Stimulated activated CD4-positive, alpha-beta T cell treated with anti-CD3 and anti-CD28 coated beads, Interleukin-1b, Interleukin-23, amount 100 ng/mL, for 1 hour (primary cell): ENCODE results near the gene KHSRP.
A peak's percentile ranks its signal among the peaks of the same experiment; 100 is the strongest.
"Not testable (repeated sequence)": the region's sequence is repeated elsewhere in the genome, so short reads cannot be mapped to it uniquely, and the experiment has no call there.

Experiments used
- DNase-seq, 2 donors: peaks; one replicate each; pipeline ENCODE4 v3.0.0-alpha.2; 2020; ENCODE audit warnings: low read depth in 2 of 2

Gene KHSRP

DNA sequence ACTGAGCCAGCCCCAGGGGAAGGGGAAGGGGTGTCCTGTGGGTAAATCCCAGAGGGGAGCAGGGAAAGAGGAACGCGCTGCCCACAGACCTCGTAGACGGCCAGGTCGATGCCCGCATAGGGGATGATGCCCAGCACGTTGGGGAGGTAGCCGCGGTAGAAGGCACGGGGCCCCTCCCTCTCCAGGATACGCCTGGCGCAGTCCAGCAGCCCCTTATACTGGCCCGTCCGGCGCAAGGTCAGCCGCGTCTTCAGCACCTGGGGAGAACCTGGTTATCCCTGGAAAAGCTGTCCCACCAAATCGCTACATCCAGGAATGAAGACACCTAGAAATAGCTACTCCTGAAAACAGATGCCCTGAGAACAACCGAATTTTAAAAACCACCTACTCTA, 27.6 kb upstream of the KHSRP start:
- DNase-seq = no peak

DNA sequence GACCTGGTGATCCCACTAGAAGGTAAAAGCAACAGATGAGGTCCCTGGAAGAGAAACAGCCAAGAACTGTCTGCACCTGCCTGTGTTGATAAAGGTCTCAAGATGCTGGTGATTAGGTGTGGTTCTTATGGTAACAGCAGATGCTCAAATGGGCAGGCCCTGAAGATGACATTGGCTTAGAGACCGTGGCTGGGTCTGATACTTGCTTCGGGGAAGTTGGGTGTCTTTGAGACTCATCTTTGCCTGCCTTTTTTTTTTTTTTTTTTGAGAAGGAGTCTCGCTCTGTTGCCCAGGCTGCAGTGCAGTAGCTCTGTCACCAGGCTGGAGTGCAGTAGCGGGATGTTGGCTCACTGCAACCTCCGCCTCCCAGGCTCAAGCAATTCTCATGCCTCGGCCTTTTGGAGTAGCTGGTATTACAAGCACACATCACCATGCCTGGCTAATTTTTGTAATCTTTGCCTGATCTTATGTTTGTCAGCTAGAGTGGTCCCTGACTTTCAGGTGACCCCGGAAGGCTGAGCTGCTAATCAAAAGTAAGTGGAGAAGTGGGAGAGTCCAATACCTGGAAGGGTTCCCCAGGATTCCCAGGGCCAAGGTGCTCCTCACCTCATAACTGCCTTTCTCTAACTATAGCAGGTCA, 27.1 kb upstream of the KHSRP start:
- no peak for DNase-seq

DNA sequence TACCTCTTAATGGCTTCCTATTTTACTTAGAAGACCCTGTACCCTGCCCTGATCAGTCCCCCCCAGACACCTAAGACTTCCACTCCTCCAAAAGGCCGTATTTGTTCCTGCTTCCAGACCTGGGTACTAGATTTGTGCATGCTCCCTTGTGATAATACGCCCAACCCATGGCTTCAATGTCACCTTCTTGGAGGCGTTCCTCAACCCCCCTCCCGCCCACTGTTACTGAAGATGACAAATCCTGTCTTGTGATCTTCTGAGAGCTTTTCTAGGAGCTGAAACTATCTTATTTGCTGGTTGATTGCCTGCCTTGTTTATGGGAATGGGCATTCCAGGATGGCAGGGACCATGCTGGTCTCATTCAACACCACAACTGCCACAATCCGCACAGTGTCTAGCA, 25.6 kb upstream of the KHSRP start:
- no peak for DNase-seq

DNA sequence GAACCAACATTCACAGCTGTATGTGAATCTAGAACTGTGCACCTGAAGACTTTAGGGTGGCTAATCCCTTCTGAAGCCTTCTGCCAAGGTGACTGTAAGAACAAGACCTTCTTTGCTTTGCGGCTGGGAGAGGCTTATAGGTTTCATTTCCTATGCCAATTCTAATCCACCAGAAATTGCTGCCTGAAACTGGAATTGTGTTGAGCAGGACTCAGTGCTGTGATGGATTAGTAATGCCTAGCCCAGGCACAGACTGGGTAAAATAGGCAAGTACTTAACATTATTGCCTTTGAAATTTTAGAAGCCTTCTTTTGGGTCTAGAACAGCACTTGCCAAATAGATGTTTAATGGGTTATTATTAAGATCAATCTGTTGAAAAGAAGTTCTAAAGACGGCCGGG, 23.4 kb upstream of the KHSRP start:
- DNase-seq = no peak

DNA sequence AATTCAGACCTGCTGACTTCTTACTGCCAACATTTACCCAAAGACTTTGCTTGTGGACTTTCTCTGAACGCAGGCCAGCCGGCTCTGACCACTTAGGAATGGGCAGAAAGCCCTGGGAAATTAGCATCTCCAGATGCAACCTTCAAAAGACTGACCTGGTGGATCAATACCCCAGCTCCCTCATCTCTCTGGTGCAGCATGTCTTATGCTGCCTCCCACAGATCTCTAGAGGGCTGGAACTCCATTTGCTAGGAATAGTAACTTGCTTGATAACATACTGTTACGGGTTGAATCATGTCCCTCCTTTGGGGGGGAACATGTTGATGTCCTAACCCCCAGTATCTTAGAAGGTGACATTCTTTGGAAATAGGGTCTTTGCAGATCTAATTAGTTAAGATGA, 21.8 kb upstream of the KHSRP start:
- DNase-seq = no peak

DNA sequence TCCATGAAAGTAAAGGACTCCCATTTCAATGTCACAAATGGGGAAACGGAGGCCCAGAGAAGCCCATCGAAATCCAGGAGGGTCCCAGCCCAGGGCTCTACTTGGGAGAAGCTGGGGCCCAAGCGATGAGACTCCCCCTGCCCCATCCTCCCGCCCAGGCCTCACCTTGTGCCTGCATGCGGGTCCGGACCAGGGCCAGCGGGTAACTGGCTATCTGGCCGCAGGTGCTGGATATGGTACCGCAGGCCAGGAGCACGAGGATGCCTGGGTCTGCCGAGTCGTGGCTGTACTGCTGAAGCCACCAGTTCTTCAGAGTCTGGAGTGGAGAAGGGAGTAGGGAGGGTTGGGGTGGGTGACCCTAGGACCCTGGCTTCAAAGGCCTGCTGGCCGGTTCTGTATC, 19.4 kb upstream of the KHSRP start:
- DNase-seq = no peak

DNA sequence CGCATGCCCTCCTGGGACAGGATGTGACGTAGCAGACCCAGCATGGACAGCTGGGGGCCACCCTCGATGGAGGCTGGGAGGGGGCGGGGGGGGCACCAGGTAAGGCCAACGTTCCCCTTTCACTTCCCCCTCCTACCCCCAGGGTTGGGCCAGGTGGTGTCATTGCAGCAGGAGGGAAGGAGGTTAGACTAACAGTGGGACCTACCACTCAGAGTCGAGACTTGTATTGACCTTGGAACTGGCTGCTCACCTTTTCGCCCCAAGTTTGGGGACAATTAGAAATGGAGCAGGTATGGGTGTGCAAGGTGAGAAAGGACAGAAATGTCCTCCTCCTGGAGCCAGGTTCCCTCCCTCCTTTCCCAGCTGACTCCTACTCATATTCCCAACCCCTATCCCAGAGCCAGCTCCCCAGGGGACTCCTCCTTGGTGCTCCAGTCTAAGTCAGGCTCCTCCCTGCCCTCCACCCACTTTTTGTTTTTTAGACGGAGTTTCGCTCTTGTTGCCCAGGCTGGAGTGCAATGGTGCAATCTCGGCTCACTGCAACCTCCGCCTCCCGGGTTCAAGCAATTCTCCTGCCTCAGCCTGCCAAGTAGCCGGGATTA, 17.6 kb upstream of the KHSRP start:
- DNase-seq = no peak

DNA sequence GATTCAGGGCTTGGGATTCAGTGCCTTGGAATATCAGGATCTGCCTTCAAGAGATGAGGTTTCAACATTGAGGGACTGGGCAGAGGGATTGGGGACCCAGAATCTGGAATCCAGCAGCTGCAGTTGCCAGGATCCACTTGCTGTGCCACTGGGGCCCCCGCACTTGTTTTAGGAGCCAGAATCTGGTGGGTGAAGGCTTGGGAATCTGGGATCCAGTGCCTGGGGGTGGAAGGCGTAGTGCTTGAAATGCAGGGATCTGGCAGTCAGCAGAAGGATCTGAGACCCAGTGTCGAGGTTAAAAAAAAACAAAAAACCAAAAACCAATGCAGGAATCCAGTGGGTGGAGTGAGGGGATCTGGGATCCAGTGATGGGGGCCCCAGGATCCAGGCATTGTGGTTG, 16.3 kb upstream of the KHSRP start:
- no peak for DNase-seq

DNA sequence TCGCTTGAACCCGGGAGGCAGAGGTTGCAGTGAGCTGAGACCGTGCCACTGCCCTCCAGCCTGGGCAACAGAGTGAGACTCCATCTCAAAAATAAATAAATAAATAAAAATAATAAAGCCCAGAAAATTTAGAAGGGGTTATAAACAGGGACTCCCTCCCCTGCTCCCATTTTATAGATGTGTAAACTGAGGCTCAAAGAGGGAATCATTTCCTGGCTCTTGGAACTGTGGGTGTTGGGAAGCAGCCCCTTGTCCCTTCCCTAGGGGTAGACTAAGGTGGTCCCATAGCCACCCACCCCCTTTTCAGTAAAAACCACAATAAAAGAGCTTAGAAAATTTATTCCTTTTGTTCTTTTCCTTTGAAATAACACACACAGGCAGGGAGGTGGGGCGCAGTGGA, 15.1 kb upstream of the KHSRP start:
- DNase-seq = no peak

DNA sequence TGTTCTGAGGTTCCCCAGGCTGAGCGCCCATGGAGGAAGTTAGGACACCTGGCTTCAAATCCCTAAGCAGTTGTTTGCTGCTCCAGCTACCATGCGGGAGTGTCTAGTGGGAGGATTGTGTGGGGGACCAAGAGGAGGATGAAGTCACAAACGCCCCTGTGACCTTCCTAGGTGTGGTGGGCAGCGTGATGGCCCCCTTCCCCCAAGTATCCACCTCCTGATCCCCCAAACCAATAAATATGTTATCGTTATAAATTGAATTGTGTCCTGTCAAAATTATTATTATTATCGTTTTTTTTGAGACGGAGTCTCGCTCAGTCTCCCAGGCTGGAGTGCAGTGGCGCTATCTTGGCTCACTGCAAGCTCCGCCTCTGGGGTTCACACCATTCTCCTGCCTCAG, 9.1 kb upstream of the KHSRP start, which contains the start of gene SLC25A41:
Gene SLC25A41, minus strand, starts transcription at position 101 of the 400 bp plus-strand sequence. Its CDS starts 70 bp downstream, at position 31.
- DNase-seq = no peak

DNA sequence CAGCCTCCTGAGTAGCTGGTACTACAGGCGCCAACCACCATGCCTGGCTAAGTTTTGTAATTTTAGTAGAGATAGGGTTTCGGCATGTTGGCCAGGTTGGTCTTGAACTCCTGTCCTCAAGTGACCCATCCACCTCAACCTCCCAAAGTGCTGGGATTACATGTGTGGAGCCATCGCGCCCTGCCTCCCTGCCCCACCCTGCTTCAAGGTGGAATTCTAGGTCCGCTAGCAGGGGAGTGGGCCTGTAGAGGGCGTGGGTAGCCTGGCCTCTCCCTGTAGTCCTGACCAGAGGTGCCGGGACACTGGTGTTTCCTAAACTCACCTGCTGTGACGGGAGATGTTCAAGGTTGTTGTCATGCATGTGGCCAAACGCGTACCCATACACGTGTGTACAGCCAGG, 8.6 kb upstream of the KHSRP start:
- no peak for DNase-seq

DNA sequence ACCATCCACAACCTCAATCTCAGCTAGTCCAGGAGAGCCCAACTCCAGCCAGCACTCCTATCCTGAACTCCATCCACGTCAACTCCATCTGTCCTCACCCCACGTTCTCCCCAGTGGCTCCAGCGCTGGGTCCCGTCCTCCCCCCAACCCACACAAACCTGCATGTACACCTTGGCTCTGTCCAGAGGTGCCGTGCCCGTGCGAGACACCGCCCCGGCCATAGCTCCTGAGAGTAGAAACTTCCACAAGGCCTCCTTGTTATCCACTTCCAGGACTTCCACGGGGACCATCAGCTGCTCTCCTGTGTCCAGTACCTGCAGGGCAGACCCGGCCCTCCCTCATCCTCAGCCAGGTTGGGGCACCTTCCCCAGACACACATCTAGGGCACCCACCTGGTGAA, 7.3 kb upstream of the KHSRP start:
- no peak for DNase-seq

DNA sequence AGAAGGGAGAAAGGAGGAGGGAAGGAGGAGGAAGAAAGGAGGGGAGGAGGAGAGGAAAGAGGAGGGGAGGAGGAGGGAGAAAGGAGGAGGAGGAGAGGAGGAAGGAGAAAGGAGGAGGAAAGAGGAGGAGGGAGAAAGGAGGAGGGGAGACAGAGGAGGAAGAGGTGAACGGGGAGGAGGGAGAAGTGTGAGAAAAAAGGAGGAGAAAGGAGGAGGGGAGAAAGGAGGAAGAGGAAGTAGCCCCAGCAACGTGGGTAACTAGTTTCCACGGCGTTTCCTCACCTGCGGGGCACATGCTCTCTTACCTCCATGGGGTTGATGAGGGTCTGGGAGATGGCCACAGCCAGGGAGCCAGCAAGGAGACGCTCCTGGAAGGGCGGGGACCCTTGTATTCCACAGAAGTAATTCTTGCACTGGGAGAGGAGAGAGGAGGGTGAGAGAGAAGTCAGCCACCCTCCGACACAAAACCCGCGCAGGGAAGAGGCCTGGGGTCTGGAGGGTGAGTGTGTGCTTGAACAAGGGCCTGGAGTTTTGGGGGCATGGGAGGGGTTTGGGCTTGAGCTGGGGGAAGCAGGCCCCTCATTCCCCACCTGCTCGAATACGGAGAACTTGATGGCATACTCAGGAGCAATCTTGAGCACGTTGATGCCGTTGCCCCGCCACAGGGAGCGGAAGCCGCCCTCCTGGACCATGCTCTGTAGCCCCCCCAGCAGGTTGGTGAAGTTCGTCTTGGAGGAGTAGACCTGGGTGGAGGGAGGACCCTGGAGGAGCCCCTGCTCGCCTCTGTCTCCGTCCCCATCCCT, 5.0 kb upstream of the KHSRP start:
- no peak for DNase-seq

DNA sequence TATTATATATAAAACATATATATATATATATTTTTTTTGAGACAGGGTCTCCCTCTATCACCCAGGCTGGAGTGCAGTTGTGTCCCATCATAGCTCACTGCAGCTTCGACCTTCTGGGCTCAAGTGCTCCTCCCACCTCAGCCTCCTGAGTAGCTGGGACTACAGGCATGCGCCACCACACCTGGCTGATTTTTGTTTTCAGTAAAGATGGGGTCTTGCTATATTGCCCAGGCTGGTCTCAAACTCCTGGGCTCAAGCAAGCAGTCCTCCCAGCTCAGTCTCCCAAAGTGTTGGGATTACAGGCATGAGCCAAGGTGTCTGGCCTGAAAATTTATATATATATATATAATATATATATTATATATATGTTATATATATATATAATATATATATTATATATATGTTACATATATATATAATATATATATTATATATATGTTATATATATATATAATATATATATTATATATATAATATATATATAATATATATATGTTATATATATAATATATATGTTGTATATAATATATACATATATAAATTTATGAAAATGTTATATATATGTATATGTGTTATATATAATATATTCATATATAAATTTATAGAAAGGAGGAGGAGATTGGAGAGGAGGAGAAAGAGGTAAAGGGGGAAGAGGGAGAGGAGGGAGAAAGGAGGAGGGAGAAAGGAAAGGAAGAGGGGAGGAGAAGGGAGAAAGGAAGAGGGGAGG, 4.2 kb upstream of the KHSRP start:
- DNase-seq = not testable (repeated sequence)

DNA sequence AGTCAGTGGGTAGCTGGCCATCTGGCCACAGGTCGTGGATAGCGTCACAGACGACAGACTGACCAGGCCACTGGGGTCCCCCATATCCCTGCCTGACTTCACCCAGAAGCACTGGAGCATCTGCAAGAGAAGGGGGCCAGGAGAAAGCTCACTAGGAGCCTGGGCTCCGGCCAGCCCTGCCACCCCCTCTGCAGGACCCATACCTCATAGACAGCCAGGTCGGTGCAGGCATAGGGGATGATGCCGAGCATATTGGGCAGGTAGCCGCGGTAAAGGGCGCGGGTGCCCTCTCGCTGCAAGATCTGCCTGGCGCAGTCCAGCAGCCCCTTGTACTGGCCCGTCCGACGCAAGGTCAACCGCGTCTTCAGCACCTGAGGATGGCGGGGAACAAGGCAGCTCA, 2.5 kb upstream of the KHSRP start:
- DNase-seq = no peak

DNA sequence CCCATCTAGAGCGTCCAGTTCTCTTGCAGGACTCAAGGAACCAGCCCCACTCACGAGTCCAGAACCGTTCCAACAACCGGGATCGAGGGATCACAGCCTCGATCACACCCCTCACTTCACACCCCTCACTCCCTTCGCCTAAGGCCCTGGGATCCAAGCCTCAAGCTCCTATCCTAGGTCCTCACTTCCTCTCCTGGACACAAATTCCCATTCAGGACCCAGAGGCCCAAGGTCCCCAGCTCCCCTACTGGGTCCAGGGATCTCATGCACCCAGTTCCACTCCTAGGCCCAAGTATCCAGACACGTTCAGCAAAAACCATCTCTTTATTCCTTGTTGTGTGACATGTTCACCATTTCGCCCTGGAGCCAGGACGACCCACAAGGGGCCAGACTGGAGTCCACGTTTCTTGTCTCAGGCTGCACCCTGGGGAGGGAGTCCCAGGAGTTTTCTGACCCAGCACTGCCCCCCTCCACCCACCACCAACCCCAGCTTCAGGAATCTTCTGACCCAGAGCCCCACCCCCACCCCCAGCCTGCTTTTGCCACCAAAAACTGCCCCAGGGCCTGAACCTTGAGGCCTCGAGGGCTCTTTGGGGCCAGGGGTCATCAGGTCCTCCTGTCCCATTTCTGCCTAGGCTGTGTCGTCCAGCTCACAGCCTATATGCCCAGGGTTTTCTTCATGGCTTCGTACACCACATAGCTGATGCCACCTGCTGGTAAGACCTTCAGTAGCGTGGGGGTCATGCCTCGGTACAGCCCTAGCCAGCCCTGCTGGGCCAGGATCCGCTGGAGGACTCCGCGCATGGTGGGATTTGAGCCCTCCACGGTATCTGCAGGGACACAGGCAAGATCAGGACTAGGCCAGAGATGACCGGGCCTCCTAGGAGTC, 1.4 kb upstream of the KHSRP start:
- no peak for DNase-seq

DNA sequence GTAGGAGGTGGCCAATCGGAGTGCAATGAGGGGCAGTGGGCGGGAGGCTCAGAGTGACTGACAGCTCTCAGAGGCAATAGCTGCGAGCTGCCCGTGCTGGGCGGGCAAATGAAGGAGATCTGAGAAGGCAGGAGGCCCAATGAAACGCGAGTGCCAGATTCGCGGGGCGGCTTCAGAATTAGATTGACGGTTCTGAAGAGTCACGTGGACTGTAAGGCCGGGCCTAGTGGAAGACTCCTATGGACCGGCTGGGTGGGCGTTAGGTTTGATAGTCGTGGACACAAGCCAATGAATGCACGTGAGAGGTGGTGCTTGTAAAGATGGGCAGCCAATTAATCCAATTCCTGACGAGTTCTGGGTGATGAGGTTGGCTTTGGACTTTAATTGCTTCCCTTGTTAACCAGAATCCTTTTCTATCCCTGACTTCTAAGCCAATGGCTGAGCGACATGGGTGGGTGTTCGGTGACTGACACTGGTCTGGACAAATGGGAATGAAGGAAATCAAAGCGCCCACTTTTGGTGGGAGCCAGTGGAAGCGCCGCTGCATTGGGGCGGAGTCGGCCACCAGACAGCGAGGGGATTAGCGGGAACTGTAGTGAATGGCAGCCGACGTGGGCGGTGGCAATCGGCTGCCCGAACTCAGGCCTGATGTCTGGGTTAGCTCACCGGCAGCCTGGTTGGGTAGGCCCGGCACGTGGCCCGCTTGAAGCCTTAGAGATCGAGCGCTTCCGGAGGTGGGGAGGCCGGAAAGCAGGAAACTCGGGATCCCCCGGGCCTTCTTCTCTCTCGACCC, 524 bp upstream of the KHSRP start:
- peak; percentile 95 to 98 for DNase-seq

DNA sequence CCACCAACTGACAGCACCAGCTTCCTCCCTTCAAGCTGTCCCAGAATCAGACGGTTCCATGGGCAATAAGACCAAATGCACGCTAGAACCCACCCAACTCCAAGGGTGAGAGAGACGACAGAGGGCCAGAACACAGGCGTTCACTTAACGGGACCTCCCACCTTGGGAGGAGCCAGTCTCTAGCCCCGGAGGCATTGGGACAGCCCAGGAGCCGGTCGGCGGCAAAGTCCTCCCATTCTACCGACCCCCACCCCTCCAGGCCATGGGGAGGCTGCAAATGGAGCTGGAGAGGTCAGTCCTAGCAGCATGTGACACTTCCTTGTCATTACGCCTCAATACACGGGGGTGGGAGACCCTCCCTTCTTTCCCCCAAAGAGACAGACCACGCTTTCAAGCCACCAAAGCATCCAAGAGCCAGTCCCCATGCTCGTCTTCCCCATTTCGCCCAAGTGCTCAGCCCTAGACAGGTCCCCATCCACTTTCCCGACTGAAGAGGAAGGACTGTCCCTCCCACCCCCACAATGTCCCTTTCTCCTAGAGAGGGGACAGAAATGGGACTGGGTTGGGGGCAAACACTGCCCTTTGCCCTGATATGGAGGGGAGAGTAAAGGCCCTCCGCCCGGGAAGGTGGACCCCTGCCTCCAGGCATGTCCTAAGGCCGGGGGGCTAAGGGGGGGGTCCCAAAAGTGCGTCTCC, 964 bp downstream of the KHSRP start:
- DNase-seq = no peak

DNA sequence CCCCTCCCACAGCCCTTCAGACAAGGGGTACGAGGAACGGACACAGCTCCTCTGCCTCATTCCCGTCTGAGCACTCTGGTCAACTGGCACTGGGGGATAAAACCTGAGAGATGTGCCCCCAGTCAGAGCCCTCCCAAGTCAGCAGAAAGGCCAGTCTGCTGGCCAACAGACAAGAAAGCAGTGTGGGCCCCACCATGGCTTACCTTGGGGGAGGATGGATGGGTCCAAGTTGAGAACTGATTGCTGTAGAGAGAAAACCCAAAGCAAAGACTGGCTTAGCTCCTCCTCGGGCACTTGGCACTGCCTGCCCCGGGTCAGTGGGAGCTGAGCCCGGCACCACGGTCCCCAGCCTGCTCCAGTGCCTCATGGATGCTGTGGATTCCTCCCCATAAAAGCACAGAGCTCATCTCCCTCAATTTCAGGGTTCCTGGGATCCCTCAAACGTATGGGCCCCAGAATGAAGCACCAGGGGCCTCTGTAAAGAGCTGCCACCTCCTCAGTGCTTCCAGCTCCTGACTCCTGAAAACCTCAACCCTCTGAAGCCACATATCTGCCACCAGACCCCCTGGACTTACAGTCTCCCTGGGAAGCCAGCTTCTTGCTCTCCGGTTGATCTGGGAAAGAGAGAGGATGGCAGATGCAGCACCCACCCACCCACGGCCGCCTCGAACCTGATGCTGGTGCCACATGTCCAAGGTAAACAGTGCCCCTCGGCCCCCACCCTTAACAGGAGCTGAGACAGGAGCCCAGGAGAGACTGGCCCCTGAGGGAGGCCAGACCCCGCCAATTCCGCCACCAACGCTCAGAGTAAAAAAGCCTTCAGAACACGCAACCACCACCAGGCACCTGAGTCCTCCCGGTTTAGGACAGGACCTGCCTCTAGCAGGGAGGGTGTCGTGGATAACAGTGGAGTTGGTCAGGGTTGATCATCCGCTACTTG, 3.3 kb downstream of the KHSRP start:
- DNase-seq = no peak
